ENCODE measurements around the gene DYSF.

- TF ChIP-seq SIN3A (IDR thresholded peaks at IDR 0.05; ENCODE audit: borderline replicate concordance, insufficient read depth, low read length), result no peak
- TF ChIP-seq POLR2AphosphoS5 (IDR thresholded peaks at IDR 0.05; ENCODE audit: low read depth, low read length), result no peak
- no peak for TF ChIP-seq REST (IDR thresholded peaks at IDR 0.05; ENCODE audit: insufficient read depth in 1 of 2, low read depth in 2 of 2, low read length in 2 of 2)
Observed at GRCh38 chr2:71528131-71528591, 74.8 kb downstream of the DYSF start.

Measured in PFSK-1 (cell line).